NCI-H748 treated with DMSO at 0.1 percent for 48 hours (cell line): ENCODE results near the gene ROBO1.
A peak's percentile ranks its signal among the peaks of the same experiment; 100 is the strongest.
"Not testable (repeated sequence)": the region's sequence is repeated elsewhere in the genome, so short reads cannot be mapped to it uniquely, and the experiment has no call there.

Experiments used
- DNase-seq: peaks from one replicate; lab custom pipeline; 2025; lab: John Stamatoyannopoulos, UW

The ROBO1 gene

DNA sequence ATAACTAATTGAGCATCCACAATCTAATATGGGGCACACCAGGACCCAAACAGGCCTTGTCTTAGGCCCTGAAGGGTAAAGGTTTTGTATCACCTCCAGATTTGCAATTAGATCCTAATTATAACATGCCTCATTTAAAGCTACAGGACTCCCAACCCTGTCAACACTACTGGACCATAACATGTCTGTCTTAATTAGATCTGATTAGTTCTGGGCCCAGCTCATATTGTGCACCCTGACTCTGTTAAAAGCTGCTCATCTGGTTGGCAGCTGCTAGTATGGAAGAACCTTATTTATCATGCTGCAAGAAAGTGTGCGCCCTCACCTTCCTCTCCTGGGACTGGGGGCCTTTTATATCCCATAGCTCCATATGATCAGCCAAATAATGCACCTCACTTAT is 457.8 kb downstream of the ROBO1 start:
- DNase-seq, result no peak

- no peak for DNase-seq
Observed at GRCh38 chr3:79306934-79307570, 460.7 kb downstream of the ROBO1 start.

DNA sequence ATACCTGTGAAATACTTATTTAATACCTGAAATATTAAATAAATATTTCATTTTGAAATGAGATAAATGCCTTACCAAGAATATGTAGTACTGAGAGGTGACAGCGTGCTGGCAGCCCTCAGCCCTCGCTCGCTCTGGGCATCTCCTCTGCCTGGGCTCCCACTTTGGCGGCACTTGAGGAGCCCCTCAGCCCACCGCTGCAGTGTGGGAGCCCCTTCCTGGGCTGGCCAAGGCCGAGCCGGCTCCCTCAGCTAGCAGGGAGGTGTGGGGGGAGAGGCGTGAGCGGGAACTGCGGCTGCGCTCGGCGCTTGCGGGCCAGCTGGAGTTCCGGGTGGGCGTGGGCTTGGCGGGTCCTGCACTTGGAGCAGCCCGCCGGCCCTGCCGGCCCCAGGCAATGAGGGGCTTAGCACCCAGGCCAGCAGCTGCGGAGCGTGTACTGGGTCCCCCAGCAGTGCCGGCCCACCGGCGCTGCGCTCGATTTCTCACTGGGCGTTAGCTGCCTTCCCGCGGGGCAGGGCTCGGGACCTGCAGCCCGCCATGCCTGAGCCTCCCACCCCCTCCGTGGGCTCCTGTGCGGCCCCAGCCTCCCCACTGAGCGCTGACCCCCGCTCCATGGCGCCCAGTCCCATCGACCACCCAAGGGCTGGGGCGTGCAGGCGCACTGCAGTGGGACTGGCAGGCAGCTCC is 467.7 kb downstream of the ROBO1 start:
- not testable (repeated sequence) for DNase-seq

DNA sequence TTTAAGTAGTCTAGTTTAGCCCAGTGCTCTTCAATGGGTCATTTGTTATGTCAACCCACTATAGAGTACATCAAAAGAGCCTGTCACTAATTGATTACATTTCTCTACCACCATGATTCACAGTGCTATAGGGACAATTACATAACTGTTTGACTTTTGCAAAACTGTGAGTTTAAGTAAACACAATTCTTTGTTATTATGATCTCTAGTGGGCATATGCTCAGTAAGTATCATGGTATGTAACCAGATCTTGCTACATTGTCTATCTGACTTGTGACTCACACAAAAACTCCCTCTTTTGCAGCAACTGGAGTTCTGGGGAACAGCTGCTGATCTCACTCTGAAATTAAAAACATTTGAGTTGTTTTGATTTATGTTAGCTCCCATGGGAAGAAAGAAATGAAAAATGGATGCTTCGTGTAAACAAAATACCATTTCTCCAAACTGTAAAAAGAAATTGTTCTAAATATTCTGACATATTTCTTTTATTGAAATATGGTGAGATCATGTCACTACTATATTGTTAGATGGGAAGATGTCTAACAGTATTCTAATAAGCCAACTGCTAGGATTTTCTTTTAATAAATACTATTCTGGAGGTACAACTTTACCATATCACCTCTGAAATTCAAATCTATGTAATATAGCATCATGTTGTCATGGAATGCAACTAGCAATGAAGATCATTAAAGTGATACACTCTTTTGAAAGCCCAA is 470.4 kb downstream of the ROBO1 start:
- DNase-seq, result peak; percentile 86

GRCh38 chr3:79286882-79287281 is 480.9 kb downstream of the ROBO1 start:
- DNase-seq, result no peak

- no peak for DNase-seq
Observed at GRCh38 chr3:79285871-79286270, 481.9 kb downstream of the ROBO1 start.

- DNase-seq, result no peak
Observed at GRCh38 chr3:79285380-79285779, 482.4 kb downstream of the ROBO1 start.

GRCh38 chr3:79284781-79285180 is 483.0 kb downstream of the ROBO1 start:
- no peak for DNase-seq

DNA sequence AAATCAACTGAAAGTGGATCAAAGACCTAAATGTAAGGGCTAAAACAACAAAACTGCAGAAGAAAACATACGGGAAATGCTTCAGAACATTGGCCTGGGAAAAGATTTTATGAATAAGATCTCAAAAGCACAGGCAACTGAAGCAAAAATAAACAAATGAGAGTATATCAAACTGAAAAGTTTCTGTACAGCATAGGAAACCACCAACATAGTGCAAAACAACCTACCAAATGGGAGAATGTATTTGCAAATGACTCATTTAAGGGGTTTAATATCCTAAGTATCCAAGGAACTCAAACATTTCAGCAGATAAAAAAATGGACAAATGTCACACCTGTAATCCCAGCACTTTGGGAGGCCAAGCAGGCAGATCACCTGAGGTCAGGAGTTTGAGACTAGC is 489.1 kb downstream of the ROBO1 start:
- DNase-seq, result no peak

GRCh38 chr3:79268422-79268821 is 499.4 kb downstream of the ROBO1 start:
- no peak for DNase-seq

GRCh38 chr3:79264892-79265291 is 502.9 kb downstream of the ROBO1 start:
- no peak for DNase-seq

DNA sequence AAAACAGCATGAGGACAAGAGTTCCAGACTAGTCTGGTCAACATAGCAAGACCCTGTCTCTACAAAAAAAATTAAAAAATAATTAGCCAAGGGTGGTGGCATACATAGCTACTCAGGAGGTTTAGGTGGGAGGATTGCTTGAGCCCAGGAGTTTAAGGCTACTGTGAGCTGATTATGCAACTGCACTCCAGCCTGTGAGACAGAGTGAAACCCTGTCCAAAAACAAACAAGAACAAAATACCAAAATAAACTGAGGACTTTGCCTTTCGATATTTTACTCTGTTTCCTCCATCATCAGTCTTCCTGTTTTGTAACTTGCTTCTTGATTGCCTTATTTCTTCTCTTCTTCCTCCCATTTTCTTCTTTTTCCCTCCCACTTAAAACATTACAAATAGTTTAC is 504.4 kb downstream of the ROBO1 start:
- DNase-seq, result no peak

GRCh38 chr3:79258479-79258878 is 509.3 kb downstream of the ROBO1 start:
- no peak for DNase-seq

GRCh38 chr3:79257791-79258190 is 510.0 kb downstream of the ROBO1 start:
- DNase-seq, result no peak

- no peak for DNase-seq
Observed at GRCh38 chr3:79255702-79256101, 512.1 kb downstream of the ROBO1 start.

DNA sequence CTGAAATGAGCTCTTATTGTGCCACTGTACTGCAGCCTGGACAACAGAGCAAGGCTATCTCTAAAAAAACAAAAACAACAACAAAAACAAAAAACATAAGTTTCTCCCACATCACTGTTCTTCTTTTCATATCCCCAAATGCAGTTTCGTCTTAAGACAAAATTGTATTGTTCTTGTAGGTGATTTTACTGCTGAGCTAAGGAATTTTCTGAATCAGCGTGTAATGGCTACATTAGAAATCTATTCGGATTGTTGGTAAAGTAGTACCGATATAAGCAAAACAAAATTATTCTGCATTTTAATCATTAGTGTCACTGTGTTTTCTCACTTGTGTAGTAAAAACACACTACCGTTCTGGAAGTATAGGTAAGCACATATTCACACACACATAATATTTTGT is 512.5 kb downstream of the ROBO1 start:
- no peak for DNase-seq

DNA sequence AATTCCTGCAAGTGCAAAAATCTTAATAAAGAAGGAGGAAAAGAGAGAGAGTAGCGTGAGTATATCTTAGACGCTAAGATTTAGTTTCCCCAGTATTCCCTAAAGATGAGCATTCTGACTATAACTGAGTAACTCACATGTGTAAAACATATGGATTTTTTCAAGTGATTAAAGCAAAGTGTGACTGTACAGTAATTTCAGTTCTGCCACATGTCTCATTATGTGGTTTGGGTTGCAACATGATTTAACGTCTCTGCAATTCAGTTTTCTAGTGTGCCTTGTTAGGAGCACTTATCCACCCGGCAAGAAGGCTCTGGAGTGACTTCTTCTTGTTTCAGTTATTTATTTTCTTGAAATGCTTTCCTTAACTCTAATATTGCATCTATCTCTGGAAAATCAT is 514.1 kb downstream of the ROBO1 start:
- DNase-seq, result no peak

DNA sequence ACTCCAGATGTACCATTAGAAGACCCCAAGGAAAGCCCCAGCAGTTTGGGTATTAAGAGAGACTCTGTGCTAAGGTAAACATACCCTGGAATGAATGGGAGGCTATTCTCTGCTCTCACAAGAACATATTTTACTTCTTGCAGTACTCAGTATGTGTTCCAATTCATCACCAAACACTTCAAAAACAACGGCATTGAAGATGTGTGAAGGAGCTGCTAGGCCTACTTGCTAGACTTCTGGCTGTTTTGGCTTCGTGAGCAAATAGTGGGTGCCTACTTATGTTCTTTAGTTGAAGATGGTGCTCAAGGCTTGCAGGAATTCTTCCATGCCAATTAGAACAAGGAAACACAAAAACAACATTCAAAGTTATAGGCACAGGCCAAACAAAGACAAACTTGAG is 514.5 kb downstream of the ROBO1 start:
- DNase-seq, result no peak

GRCh38 chr3:79250746-79251145 is 517.1 kb downstream of the ROBO1 start:
- DNase-seq, result no peak

GRCh38 chr3:79249701-79250100 is 518.1 kb downstream of the ROBO1 start:
- DNase-seq, result no peak

- DNase-seq, result no peak
Observed at GRCh38 chr3:79247725-79248043, 520.1 kb downstream of the ROBO1 start.

DNA sequence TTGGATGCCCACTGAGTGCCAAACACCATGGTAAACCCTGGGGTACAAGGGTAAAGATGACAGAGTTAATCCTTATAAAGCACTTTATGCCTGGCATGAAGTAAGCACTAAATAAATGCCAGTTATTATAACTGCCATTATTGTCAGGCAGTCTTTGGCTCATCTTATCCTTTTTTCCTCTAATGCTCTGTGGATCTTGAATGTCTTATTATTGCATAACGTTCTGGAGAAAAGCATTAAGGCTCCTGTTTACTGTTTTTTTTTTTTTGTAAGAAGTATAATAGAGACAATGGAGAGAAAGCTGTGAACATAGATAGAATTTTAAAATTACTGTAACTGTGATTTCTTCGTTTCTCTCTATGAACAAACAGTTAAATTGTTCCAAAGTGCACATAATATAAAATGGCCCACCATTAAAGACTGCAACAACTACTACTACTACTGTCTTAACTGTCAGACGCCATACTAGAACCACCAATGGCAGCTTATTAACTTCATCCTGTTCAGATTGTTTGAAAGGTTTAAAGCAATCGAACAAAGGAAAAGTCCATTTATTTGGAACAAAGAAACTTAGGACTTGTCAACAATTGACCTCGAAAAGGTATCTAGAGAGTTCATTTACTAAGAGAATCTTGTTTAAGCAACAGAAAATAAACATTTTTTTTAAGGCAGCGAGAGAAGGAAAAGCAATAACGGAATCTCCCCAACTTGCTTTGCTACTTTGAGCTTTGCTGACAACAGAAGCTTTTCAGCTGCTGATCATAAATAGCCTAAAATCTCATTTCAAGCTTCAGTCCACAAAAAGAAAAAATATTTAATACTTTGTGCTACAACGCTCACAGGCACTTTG is 520.7 kb downstream of the ROBO1 start:
- no peak for DNase-seq
